H1 (cell line): Measurements from ENCODE around the gene AIG1.

Source experiments
- ASH2L ChIP-seq: fragments of 200-600, 300-600 bp; sonication (generic); IDR thresholded peaks from one replicate; pipeline ENCODE4 v1.7.1; 2017; ENCODE audit warnings: low read length
- CHD1 ChIP-seq: IDR thresholded peaks from 2 replicates; pipeline ENCODE4 v1.6.1; 2012; ENCODE audit warnings: low read depth, low read length, improper control_type of control experiment
- EP300 ChIP-seq, 2 experiments: IDR thresholded peaks; 1 replicate in 1 of 2; 2 replicates in 1 of 2; pipeline ENCODE4 v1.6.1; 2011 to 2012; ENCODE audit warnings: low read depth in 2 of 2, low read length in 2 of 2, mild to moderate bottlenecking in 2 of 2, borderline replicate concordance in 1 of 2, inconsistent platforms in 1 of 2, moderate library complexity in 1 of 2
- JUN ChIP-seq: IDR thresholded peaks from 2 replicates; pipeline ENCODE4 v1.6.1; 2011; ENCODE audit warnings: low read depth, mild to moderate bottlenecking, improper control_type of control experiment, low read length
- JUND ChIP-seq: IDR thresholded peaks from 2 replicates; pipeline ENCODE4 v1.6.1; 2011; ENCODE audit warnings: mild to moderate bottlenecking, improper control_type of control experiment, low read length
- KDM4A ChIP-seq: IDR thresholded peaks from one replicate; pipeline ENCODE4 v1.7.1; 2012; ENCODE audit warnings: low read depth, mild to moderate bottlenecking, moderate library complexity, low read length, inconsistent platforms; ENCODE audit not compliant: severe bottlenecking
- POLR2AphosphoS5 ChIP-seq: IDR thresholded peaks from 2 replicates; pipeline ENCODE4 v1.6.1; 2011; ENCODE audit warnings: low read depth, low read length
- SRF ChIP-seq: IDR thresholded peaks from 2 replicates; pipeline ENCODE4 v1.6.1; 2011; ENCODE audit warnings: mild to moderate bottlenecking, low read depth, low read length, moderate library complexity
- SUZ12 ChIP-seq: fragments of 200-600 bp; sonication (generic); IDR thresholded peaks from 2 replicates; pipeline ENCODE4 v1.6.1; 2012; ENCODE audit warnings: mild to moderate bottlenecking, inconsistent platforms, low read length, moderate library complexity, mixed read lengths
- TAF1 ChIP-seq: IDR thresholded peaks from 2 replicates; pipeline ENCODE4 v1.6.1; 2011; ENCODE audit warnings: mild to moderate bottlenecking, low read depth, low read length
- TF ChIP-seq, protein P1 (sequence below), 3 experiments: IDR thresholded peaks; 1 replicate in 2 of 3; 2 replicates in 1 of 3; pipeline versions ENCODE4 v1.5.1 to v1.6.1; 2011; ENCODE audit warnings: low read length in 3 of 3, mild to moderate bottlenecking in 3 of 3, inconsistent platforms in 2 of 3, low read depth in 1 of 3, moderate library complexity in 1 of 3; ENCODE audit not compliant: insufficient read depth in 1 of 3; ENCODE audit errors: control extremely low read depth in 1 of 3

DNA sequence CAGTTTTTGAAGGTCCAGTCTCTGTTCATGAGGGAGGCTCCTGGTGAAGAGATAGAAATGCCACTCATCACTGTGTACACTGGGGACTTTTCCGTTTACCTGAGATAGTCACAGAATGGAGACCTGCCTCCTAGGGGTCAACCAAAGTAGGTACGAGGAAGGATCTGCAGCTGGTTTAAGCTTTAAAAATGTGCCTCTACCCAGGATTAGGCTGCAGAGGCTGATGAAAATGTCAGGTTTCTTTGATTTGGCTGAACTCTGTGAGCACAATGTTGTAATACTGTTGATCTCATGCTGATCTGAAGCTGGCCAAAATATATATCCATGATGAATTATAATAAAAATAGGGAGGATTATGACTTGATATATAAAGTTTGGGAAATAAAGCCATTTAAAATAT is 207.1 kb downstream of the AIG1 start:
- TF ChIP-seq, protein P1, sequence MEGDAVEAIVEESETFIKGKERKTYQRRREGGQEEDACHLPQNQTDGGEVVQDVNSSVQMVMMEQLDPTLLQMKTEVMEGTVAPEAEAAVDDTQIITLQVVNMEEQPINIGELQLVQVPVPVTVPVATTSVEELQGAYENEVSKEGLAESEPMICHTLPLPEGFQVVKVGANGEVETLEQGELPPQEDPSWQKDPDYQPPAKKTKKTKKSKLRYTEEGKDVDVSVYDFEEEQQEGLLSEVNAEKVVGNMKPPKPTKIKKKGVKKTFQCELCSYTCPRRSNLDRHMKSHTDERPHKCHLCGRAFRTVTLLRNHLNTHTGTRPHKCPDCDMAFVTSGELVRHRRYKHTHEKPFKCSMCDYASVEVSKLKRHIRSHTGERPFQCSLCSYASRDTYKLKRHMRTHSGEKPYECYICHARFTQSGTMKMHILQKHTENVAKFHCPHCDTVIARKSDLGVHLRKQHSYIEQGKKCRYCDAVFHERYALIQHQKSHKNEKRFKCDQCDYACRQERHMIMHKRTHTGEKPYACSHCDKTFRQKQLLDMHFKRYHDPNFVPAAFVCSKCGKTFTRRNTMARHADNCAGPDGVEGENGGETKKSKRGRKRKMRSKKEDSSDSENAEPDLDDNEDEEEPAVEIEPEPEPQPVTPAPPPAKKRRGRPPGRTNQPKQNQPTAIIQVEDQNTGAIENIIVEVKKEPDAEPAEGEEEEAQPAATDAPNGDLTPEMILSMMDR (IDR thresholded peaks at IDR 0.05; ENCODE audit: control extremely low read depth in 1 of 3, insufficient read depth in 1 of 3, low read depth in 1 of 3, low read length in 3 of 3) = peak in 2 of 3 experiments; percentile 14 to 35; a peak in 1 of 4 replicates
- TF ChIP-seq CHD1 = no peak
- no peak for TF ChIP-seq KDM4A
- no peak for TF ChIP-seq EP300 (IDR thresholded peaks at IDR 0.05; ENCODE audit: borderline replicate concordance in 1 of 2, low read depth in 2 of 2, low read length in 2 of 2)
- no peak for TF ChIP-seq TAF1
- no peak for TF ChIP-seq JUND
- TF ChIP-seq ASH2L = no peak
- TF ChIP-seq POLR2AphosphoS5 = no peak
- TF ChIP-seq SRF = no peak
- no peak for TF ChIP-seq JUN
- no peak for TF ChIP-seq SUZ12
